T-helper 1 cell treated with Interleukin-12 subunit alpha and Interleukin-12 subunit beta and Interleukin-4 antibody, amounts not matched to agents 30 ng/mL and 1 ng/mL, for 36 hours (primary cell): ENCODE results near the gene LAMA5. TPM values are rescaled to one million over a fixed set of nuclear protein-coding genes. Genes with fewer than 3 reads are reported as not detected.

Source experiments
- intact Hi-C: fragments of 100-400 bp; cut with micrococcal nuclease; formaldehyde crosslinking; loops from one replicate; pipeline ENCODE4 v1.15.1; 2024
- total RNA-seq: library from RNA; stranded (reverse); gene quantifications from 2 replicates; pipeline ENCODE4 v1.2.3, GENCODE V29; 2022

The LAMA5 gene
- total RNA-seq, 1 donor from 2014 or later, result 0.76 TPM

DNA sequence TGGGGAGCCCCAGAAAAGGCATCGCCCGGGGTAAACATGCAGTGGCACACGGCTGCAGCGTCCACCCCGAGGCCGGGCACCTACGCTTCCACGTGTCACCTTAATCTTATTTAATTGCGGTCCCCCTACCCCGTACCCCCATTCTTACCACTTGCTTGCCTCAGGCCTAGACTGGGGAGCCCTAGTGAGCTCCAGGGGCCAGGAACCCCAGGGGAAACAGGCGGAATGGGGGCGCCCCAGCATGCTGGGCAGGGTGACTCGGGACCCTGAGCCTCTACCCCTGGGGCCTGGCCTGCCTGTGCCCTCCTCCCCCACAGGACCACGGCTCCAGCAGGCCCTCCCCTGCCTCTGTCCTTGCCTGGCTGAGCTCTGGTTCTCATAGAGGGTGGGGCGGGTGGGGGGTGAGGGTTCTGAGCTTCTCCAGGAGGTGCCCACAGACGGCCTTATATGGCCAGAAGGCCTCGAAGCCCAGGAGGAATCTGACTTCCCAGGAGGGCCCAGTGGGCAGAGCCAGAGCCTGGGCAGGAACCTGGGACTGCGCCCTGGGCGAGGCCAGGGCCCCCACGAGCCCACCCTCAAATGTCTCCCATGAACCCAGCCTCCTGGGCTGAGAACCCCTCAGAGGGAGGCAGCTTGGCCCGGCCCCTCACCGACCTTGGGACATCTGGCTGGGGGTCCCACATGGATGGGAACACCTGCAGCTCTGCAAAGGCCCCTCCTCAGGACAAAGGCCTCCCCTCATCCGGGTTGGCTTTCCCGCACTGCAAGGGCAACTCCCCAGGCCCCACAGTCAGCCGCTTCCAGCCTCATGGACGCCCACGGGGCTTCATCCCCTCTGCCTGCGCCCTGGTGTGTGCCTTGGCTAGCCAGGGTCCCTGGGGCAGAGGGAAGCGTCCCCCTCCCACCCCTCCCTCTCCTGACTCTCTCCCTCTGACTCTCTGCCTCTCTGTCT is 5.2 kb upstream of the LAMA5 start:
- intact Hi-C loops, result no loop called here

- intact Hi-C loops, result no loop called here
Observed at GRCh38 chr20:62371588-62372041, 4.5 kb upstream of the LAMA5 start.

- intact Hi-C loops, result no loop called here
Observed at GRCh38 chr20:62370807-62371587, 3.9 kb upstream of the LAMA5 start.

- intact Hi-C loops, result no loop called here
Observed at GRCh38 chr20:62370115-62370806, 3.1 kb upstream of the LAMA5 start.

DNA sequence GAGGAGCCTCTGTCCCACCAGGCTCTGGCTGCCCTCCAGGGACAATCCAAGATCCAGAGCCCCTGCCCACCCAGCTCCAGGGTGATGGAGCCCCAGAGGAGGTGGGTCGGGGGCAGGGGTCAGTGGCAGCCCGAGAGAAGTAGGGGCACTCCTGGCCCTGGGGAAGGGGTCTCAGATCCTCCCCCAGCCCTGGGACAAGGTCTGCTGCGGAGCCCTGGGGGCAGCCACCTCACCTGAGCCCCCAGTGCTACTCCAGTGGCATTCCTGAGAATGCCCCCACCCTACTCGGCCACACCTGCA is 2.7 kb upstream of the LAMA5 start:
- intact Hi-C loops, result loop anchor here (5.0 kb wide), 1 partner anchor 67 kb away; the partner anchor contains the start of gene ADRM1

DNA sequence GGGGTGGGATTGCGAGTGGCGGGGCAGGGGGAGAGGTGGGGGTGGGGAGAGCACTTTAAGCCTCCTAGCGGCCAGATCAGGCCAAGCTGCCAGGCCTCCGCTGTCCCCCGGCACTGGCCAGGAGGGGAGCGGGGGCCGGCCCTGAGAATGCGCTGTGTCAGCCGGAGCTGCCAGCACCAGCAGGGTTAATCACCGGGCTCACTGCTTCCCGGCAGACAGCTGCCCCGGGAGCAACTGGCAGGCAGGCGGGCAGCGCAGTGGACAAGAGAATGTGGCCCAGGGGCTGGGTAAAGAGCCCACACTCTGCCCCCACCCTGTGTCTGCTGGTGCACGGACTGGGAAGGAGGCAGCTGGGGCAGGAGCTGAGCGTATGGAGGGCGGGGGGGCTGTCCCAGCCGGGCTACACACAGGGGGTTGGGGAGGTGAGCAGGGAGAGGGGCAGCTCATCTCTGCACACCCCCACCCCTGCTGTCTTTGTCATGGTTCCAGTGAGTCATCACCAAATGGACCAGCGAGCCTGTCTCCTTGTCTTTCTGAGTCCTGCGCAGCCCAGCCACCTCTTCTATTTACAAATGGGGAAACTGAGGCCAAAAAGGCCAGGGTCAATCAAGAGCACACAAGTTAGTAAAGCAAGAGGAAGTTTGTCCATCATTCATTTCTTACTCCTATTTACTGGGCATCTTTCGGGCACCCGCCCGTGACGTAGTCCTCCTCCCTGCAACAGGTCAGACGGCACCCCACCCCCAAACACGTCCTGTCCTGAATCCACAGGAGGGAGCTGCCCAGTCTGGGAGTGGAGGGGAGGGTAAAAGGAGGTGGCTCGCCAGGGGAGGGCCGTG is 2.1 kb upstream of the LAMA5 start:
- intact Hi-C loops, result loop anchor here (5.0 kb wide), 1 partner anchor 67 kb away; the partner anchor contains the start of gene ADRM1

- intact Hi-C loops, result loop anchor here (5.0 kb wide), 1 partner anchor 66 kb away; the partner anchor contains the start of gene ADRM1
Observed at GRCh38 chr20:62368392-62368975, 1.4 kb upstream of the LAMA5 start.

- intact Hi-C loops, result loop anchor here (5.0 kb wide), 1 partner anchor 66 kb away; the partner anchor contains the start of gene ADRM1
Observed at GRCh38 chr20:62367633-62368391, 700 bp upstream of the LAMA5 start.

DNA sequence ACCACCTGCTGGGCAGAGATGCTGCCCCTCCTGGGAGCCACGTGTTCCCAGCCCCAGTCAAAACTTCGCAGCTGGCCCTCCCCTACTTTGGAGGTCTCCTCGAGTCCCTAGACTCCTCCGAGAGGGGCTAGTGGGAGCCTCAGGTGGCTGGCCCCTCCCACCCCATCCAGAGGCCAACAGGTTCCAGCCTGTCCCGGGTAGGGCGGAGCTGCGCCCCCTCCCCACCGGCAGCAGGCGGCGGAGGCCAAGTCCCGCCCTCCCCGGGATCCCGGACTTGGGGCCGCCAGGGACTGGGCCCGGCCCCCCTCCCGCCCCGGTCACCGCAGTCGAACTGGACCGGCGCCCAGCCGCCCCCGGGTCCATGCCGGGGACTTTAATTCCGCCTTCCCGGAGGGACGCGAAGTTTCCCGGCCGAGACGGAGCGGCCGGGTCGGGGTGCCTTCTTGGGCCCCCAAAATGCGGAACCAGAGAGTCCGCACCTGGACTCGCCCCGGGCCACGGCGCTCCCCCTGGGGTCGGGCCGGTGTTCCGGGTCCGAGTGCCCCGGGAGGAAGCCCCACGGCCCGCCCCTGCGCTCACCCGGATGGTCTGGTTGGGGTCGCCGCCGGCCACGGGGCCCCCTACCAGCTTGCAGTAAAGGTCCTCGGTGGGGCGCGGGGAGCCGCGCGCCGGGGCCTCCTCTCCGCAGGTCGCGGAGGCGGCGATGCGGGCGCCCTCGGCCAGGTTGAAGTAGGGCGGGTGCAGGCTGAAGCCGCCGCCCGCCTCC is 559 bp downstream of the LAMA5 start:
- intact Hi-C loops, result loop anchor here (5.0 kb wide), 1 partner anchor 64 kb away; the partner anchor contains the start of gene ADRM1

- intact Hi-C loops, result loop anchor here (5.0 kb wide), 1 partner anchor 64 kb away; the partner anchor contains the start of gene ADRM1
Observed at GRCh38 chr20:62365814-62366369, 1.2 kb downstream of the LAMA5 start.

DNA sequence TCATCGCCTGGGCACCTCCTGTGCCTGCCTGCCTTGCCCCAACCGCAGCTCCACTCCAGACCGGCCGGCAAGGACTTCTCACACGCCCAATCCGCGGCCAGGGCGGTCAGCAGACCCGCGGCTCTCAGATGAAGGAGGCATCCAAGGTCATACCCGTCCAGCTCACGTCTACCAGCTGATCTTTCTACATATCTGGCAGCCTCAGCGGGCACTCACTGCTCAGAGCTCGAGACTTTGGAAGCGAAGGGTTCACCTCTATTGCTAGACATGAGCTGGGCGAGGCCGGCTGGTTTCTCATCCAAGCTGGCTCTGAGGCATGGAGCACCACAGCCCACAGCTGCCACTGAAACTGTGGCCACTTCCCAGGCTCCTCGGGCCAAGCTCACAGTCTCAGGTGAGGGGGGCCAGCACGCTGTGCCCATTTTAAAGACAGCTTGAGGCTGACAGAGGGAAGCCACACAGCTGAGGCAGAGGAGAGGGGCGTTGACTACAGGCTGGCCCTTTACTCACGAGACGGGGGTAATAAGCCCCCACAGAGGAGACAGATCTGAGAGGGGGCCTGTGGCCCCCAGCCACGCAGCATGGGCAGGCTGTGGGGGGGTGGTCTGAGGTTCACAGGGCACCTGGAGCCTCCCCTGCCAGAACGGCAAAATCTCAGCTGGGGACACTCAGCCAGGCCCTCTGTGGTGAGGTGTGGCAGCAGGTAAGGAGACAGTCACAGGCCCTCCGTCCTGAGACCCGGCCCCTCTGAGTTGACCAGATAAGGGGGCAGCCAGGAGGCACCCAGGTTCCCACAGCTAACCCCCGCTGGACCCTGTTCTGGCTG is 2.0 kb downstream of the LAMA5 start:
- intact Hi-C loops, result loop anchor here (5.0 kb wide), 1 partner anchor 63 kb away; the partner anchor contains the start of gene ADRM1

GRCh38 chr20:62363920-62364851 is 2.9 kb downstream of the LAMA5 start:
- intact Hi-C loops, result no loop called here

- intact Hi-C loops, result no loop called here
Observed at GRCh38 chr20:62362991-62363919, 3.9 kb downstream of the LAMA5 start.

GRCh38 chr20:62362590-62362940 is 4.5 kb downstream of the LAMA5 start:
- intact Hi-C loops, result no loop called here
